HUES48 (cell line): Measurements from ENCODE around the gene RPL34.

ENCODE experiments used
- H3K27ac ChIP-seq: one replicate; pipeline ENCODE4 v1.7.0; 2013; ENCODE audit warnings: low read depth, low read length, inconsistent platforms
- H3K27me3 ChIP-seq: 2 replicates; pipeline ENCODE4 v1.6.1; 2013; ENCODE audit warnings: mild to moderate bottlenecking, low read length; ENCODE audit not compliant: control insufficient read depth, insufficient read depth
- H3K36me3 ChIP-seq: 2 replicates; pipeline ENCODE4 v1.6.1; 2013; ENCODE audit warnings: low read length; ENCODE audit not compliant: control insufficient read depth, insufficient read depth
- H3K4me1 ChIP-seq: 2 replicates; pipeline ENCODE4 v1.6.1; 2013; ENCODE audit warnings: mild to moderate bottlenecking, low read length; ENCODE audit not compliant: control insufficient read depth, insufficient read depth
- H3K4me3 ChIP-seq: 2 replicates; pipeline ENCODE4 v1.5.1; 2013; ENCODE audit warnings: mild to moderate bottlenecking, low read depth, low read length
- H3K9ac ChIP-seq: 2 replicates; pipeline ENCODE4 v1.6.1; 2013; ENCODE audit warnings: mild to moderate bottlenecking, low read depth, low read length, moderate library complexity
- H3K9me3 ChIP-seq: 2 replicates; pipeline ENCODE4 v1.6.1; 2013; ENCODE audit warnings: low read length; ENCODE audit not compliant: control insufficient read depth, insufficient read depth

RPL34 gene

GRCh38 chr4:108601106-108601505 is 19.3 kb upstream of the RPL34 start:
- Histone ChIP-seq H3K9ac (no peak overlapping the region), H3K4me3 (no peak overlapping the region), H3K9me3 (no peaks in the 10 kb centered on the region), H3K27ac (no peak overlapping the region), H3K4me1 (no peaks in the 10 kb centered on the region), H3K36me3 (no peaks in the 10 kb centered on the region), H3K27me3 (no peaks in the 10 kb centered on the region)

GRCh38 chr4:108601532-108601931 is 18.8 kb upstream of the RPL34 start:
- Histone ChIP-seq H3K9ac (no peak overlapping the region), H3K9me3 (no peaks in the 10 kb centered on the region), H3K36me3 (no peaks in the 10 kb centered on the region), H3K27ac (no peak overlapping the region), H3K4me3 (no peak overlapping the region), H3K4me1 (no peaks in the 10 kb centered on the region), H3K27me3 (no peaks in the 10 kb centered on the region)

- H3K27me3 ChIP-seq: no peaks in the 10 kb centered on the region
- H3K9ac ChIP-seq: no peak overlapping the region
- H3K4me1 ChIP-seq: no peaks in the 10 kb centered on the region
- no peaks in the 10 kb centered on the region for H3K9me3 ChIP-seq
- no peak overlapping the region for H3K4me3 ChIP-seq
- no peaks in the 10 kb centered on the region for H3K36me3 ChIP-seq
- H3K27ac ChIP-seq: no peak overlapping the region
Measured at GRCh38 chr4:108602163-108602562, 18.2 kb upstream of the RPL34 start.

GRCh38 chr4:108607079-108607815 is 13.1 kb upstream of the RPL34 start:
- no peaks in the 10 kb centered on the region for H3K36me3 ChIP-seq
- H3K27ac ChIP-seq: no peak overlapping the region
- H3K27me3 ChIP-seq: no peaks in the 10 kb centered on the region
- H3K9me3 ChIP-seq: no peaks in the 10 kb centered on the region
- no peak overlapping the region for H3K4me3 ChIP-seq
- peaks cover 3% of the 10 kb centered on the region; the same call in 1 of the 2 replicates for H3K4me1 ChIP-seq
- H3K9ac ChIP-seq: no peak overlapping the region

GRCh38 chr4:108611365-108611764 is 9.0 kb upstream of the RPL34 start:
- Histone ChIP-seq H3K27me3 (no peaks in the 10 kb centered on the region), H3K4me1 (peaks cover 3% of the 10 kb centered on the region; the same call in 1 of the 2 replicates), H3K4me3 (no peak overlapping the region), H3K9me3 (no peaks in the 10 kb centered on the region), H3K27ac (no peak overlapping the region), H3K9ac (no peak overlapping the region), H3K36me3 (no peaks in the 10 kb centered on the region)

GRCh38 chr4:108612365-108612764 is 8.0 kb upstream of the RPL34 start:
- Histone ChIP-seq H3K27ac (no peak overlapping the region), H3K9me3 (no peaks in the 10 kb centered on the region), H3K27me3 (no peaks in the 10 kb centered on the region), H3K4me1 (peaks cover 3% of the 10 kb centered on the region; the same call in 1 of the 2 replicates), H3K36me3 (no peaks in the 10 kb centered on the region), H3K4me3 (no peak overlapping the region), H3K9ac (no peak overlapping the region)

GRCh38 chr4:108619372-108620100 is 840 bp upstream of the RPL34 start:
- Histone ChIP-seq H3K9me3 (no peaks in the 10 kb centered on the region), H3K27ac (no peak overlapping the region), H3K4me1 (peaks cover 18% of the 10 kb centered on the region; the same call in 1 of the 2 replicates), H3K27me3 (no peaks in the 10 kb centered on the region), H3K4me3 (peak overlapping the region; percentile 95), H3K9ac (no peak overlapping the region), H3K36me3 (peaks cover 35% of the 10 kb centered on the region)

- Histone ChIP-seq H3K9ac (peak overlapping the region; percentile 98), H3K4me3 (peak overlapping the region; percentile 95), H3K4me1 (peaks cover 18% of the 10 kb centered on the region; the same call in 1 of the 2 replicates), H3K27me3 (no peaks in the 10 kb centered on the region), H3K36me3 (peaks cover 52% of the 10 kb centered on the region), H3K27ac (peak overlapping the region; percentile 93), H3K9me3 (no peaks in the 10 kb centered on the region)
Measured at GRCh38 chr4:108620933-108621905, 843 bp downstream of the RPL34 start.

GRCh38 chr4:108622022-108622421 is 1.6 kb downstream of the RPL34 start:
- Histone ChIP-seq H3K9ac (peak overlapping the region; percentile 98; the same call in 1 of the 2 replicates), H3K27ac (peak overlapping the region; percentile 56), H3K27me3 (no peaks in the 10 kb centered on the region), H3K4me1 (peaks cover 18% of the 10 kb centered on the region; the same call in 1 of the 2 replicates), H3K36me3 (peaks cover 60% of the 10 kb centered on the region), H3K9me3 (no peaks in the 10 kb centered on the region), H3K4me3 (peak overlapping the region; percentile 95)

- H3K4me1 ChIP-seq: peaks cover 18% of the 10 kb centered on the region; the same call in 1 of the 2 replicates
- H3K27me3 ChIP-seq: no peaks in the 10 kb centered on the region
- H3K4me3 ChIP-seq: peak overlapping the region; percentile 95; the same call in 1 of the 2 replicates
- H3K9ac ChIP-seq: no peak overlapping the region
- H3K9me3 ChIP-seq: no peaks in the 10 kb centered on the region
- peaks cover 68% of the 10 kb centered on the region for H3K36me3 ChIP-seq
- no peak overlapping the region for H3K27ac ChIP-seq
Measured at GRCh38 chr4:108622828-108623227, 2.5 kb downstream of the RPL34 start.
